ENCODE data around the gene CYP4V2.

The CYP4V2 gene

DNA sequence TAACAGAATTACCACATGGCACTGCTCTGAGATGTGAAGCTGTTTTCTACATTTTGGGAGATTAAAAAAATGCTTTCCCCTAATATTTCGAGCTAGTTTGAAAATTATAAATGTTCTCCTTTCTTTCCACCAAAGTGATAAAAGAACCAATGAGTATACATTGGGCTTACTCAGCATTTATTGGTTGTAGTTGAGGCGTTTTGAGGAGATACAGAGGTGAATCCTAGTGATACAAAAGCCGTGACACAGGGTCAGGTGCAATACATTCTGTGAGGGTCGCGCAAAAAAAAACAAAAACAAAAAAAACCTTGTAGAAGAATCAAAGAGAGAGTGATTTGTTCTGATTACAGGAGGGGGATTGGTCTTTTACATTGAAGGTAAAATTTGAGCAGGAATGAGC, 32.4 kb upstream of the CYP4V2 start:
- Histone ChIP-seq H3K4me1 (ENCODE audit: control insufficient read depth, insufficient read depth, low read length, poor library complexity, severe bottlenecking) (peaks cover 3% of the 10 kb centered on the region), H3K27ac (ENCODE audit: low read depth, low read length, severe bottlenecking) (no peak overlapping the region), H3K36me3 (ENCODE audit: control insufficient read depth, insufficient read depth, low read length) (no peaks in the 10 kb centered on the region), H3K4me3 (ENCODE audit: extremely low read depth, insufficient read depth, low read length, poor library complexity, severe bottlenecking) (no peak overlapping the region), H3K9me3 (ENCODE audit: control insufficient read depth, low read length) (no peaks in the 10 kb centered on the region)
- WGBS, 2 experiments (ENCODE audit: insufficient coverage in 2 of 2): 88 to 93% methylated on average over 3 to 4 of the region's 5 CpGs

GRCh38 chr4:186159613-186160012, 31.8 kb upstream of the CYP4V2 start:
- peaks cover 6% of the 10 kb centered on the region for H3K4me1 ChIP-seq (ENCODE audit: control insufficient read depth, insufficient read depth, low read length, poor library complexity, severe bottlenecking)
- no peak overlapping the region for H3K4me3 ChIP-seq (ENCODE audit: extremely low read depth, insufficient read depth, low read length, poor library complexity, severe bottlenecking)
- 93% methylated on average over 3 of the region's 6 CpGs; no CpG with 5 or more reads in 1 of the 2 experiments for WGBS, 2 experiments (ENCODE audit: insufficient coverage in 2 of 2)
- H3K27ac ChIP-seq (ENCODE audit: low read depth, low read length, severe bottlenecking): no peak overlapping the region
- no peaks in the 10 kb centered on the region for H3K36me3 ChIP-seq (ENCODE audit: control insufficient read depth, insufficient read depth, low read length)
- no peaks in the 10 kb centered on the region for H3K9me3 ChIP-seq (ENCODE audit: control insufficient read depth, low read length)

- WGBS, 2 experiments (ENCODE audit: insufficient coverage in 2 of 2): 79 to 87% methylated on average over 6 of the region's 6 CpGs
- Histone ChIP-seq H3K9me3 (ENCODE audit: control insufficient read depth, low read length) (no peaks in the 10 kb centered on the region), H3K36me3 (ENCODE audit: control insufficient read depth, insufficient read depth, low read length) (no peaks in the 10 kb centered on the region), H3K4me3 (ENCODE audit: extremely low read depth, insufficient read depth, low read length, poor library complexity, severe bottlenecking) (no peak overlapping the region), H3K4me1 (ENCODE audit: control insufficient read depth, insufficient read depth, low read length, poor library complexity, severe bottlenecking) (peaks cover 6% of the 10 kb centered on the region), H3K27ac (ENCODE audit: low read depth, low read length, severe bottlenecking) (no peak overlapping the region)
Observed at GRCh38 chr4:186161138-186161537, 30.2 kb upstream of the CYP4V2 start.

DNA sequence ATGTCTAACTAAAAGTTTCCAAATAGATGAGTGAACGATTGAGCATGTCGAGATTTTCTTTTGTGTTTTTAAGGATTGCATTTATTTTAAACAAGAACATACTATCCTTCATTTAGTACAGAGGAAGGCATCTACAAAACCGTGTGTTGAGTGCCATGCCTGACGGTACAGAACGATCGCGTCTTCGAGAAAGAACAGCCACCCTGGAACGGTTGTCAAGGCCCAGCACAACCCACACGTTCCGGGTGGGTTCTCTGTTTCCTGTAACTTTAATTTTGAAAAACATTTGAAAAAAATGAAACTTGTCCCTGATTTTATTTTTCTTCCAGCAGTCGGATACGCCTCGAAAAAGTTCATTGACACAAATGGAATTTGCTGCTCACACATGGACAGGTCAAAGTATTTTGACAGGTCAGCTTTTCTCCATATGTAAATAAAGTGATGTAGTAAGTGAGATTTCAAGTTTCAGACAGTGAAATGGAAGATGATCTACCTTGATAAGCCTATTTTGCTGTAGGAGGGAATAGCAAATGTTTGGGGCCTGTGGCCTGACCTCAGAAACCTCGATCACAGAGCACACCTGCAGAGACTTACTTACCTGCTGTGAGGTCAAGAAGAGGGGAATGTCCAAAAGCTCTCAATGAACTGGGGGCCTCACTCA, 24.4 kb upstream of the CYP4V2 start:
- 94 to 96% methylated on average over 11 to 12 of the region's 15 CpGs for WGBS, 2 experiments (ENCODE audit: insufficient coverage in 2 of 2)
- H3K4me3 ChIP-seq (ENCODE audit: extremely low read depth, insufficient read depth, low read length, poor library complexity, severe bottlenecking): no peak overlapping the region
- H3K4me1 ChIP-seq (ENCODE audit: control insufficient read depth, insufficient read depth, low read length, poor library complexity, severe bottlenecking): peaks cover 6% of the 10 kb centered on the region
- H3K27ac ChIP-seq (ENCODE audit: low read depth, low read length, severe bottlenecking): no peak overlapping the region
- no peaks in the 10 kb centered on the region for H3K36me3 ChIP-seq (ENCODE audit: control insufficient read depth, insufficient read depth, low read length)
- no peaks in the 10 kb centered on the region for H3K9me3 ChIP-seq (ENCODE audit: control insufficient read depth, low read length)

- 70 to 93% methylated on average over 2 to 4 of the region's 5 CpGs for WGBS, 2 experiments (ENCODE audit: insufficient coverage in 2 of 2)
- Histone ChIP-seq H3K4me1 (ENCODE audit: control insufficient read depth, insufficient read depth, low read length, poor library complexity, severe bottlenecking) (peaks cover 6% of the 10 kb centered on the region), H3K27ac (ENCODE audit: low read depth, low read length, severe bottlenecking) (no peak overlapping the region), H3K9me3 (ENCODE audit: control insufficient read depth, low read length) (no peaks in the 10 kb centered on the region), H3K36me3 (ENCODE audit: control insufficient read depth, insufficient read depth, low read length) (no peaks in the 10 kb centered on the region), H3K4me3 (ENCODE audit: extremely low read depth, insufficient read depth, low read length, poor library complexity, severe bottlenecking) (no peak overlapping the region)
Observed at GRCh38 chr4:186167605-186168004, 23.8 kb upstream of the CYP4V2 start.

DNA sequence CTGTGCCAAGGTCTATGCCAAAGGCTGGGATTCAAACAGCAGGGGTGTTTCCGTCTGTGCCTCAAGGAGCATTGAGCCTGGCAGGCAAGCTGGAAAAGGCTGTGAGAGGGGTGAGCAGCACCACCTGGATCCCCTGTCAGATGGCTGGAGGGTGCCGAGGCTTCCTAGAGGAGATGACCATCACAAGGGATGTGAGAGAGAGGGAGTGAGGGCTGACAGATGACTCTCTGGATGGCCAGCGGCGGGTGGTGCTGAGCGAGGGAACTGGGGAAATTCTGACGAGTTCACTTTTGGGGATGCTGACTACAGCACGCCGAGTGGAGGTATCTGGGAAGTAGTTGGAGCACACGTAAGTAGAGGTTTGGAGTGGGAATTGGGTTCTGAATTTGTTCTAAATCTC, 22.6 kb upstream of the CYP4V2 start:
- Histone ChIP-seq H3K36me3 (ENCODE audit: control insufficient read depth, insufficient read depth, low read length) (no peaks in the 10 kb centered on the region), H3K27ac (ENCODE audit: low read depth, low read length, severe bottlenecking) (no peak overlapping the region), H3K4me1 (ENCODE audit: control insufficient read depth, insufficient read depth, low read length, poor library complexity, severe bottlenecking) (peaks cover 5% of the 10 kb centered on the region), H3K9me3 (ENCODE audit: control insufficient read depth, low read length) (no peaks in the 10 kb centered on the region), H3K4me3 (ENCODE audit: extremely low read depth, insufficient read depth, low read length, poor library complexity, severe bottlenecking) (no peak overlapping the region)
- 89 to 95% methylated on average over 1 to 7 of the region's 9 CpGs for WGBS, 2 experiments (ENCODE audit: insufficient coverage in 2 of 2)

- Histone ChIP-seq H3K36me3 (ENCODE audit: control insufficient read depth, insufficient read depth, low read length) (no peaks in the 10 kb centered on the region), H3K27ac (ENCODE audit: low read depth, low read length, severe bottlenecking) (no peak overlapping the region), H3K4me1 (ENCODE audit: control insufficient read depth, insufficient read depth, low read length, poor library complexity, severe bottlenecking) (no peaks in the 10 kb centered on the region), H3K9me3 (ENCODE audit: control insufficient read depth, low read length) (no peaks in the 10 kb centered on the region), H3K4me3 (ENCODE audit: extremely low read depth, insufficient read depth, low read length, poor library complexity, severe bottlenecking) (no peak overlapping the region)
- 91 to 93% methylated on average over 18 of the region's 18 CpGs for WGBS, 2 experiments (ENCODE audit: insufficient coverage in 2 of 2)
Observed at GRCh38 chr4:186169333-186169944, 21.9 kb upstream of the CYP4V2 start.

DNA sequence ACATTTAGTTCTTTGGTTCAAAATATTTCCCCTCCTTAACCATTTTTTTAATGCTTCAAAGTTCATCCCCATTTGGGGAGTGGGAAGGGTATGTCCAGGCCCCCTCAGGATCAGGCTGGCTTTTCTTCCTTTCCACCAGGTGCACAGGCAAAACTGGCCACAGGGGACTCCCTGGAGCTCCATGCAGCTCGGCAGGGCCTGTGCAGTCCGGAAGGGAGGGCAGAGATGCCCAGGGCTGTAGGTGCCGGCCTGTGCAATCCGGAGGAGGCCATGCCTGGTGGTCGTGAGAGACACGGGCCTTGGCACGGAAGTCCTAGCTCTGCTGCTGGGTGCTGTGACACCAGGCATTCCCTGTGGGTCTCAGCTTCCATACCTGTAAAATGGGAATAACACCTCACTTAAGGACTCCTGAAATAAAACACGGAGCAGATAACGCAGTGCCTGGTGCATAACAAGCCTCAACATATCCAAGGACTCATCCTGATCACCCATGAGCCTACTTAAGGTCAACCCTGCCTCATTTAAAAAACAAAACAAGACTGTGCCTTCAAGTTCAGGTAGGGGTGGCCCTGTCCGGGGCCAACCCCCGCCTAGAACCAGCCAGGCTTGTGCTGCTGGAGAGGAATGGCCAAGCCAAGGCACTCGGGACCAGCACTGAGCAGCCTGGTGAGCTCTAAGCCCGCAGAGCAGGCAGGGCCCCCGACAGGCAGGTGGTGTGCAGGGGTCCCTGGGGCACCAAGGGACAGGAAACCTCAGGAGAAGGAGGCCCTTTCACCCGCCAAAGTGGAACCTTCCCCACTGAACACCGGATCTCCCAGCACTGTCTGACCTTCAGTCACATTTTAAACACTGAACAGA, 21.2 kb upstream of the CYP4V2 start:
- Histone ChIP-seq H3K36me3 (ENCODE audit: control insufficient read depth, insufficient read depth, low read length) (no peaks in the 10 kb centered on the region), H3K9me3 (ENCODE audit: control insufficient read depth, low read length) (no peaks in the 10 kb centered on the region), H3K27ac (ENCODE audit: low read depth, low read length, severe bottlenecking) (no peak overlapping the region), H3K4me1 (ENCODE audit: control insufficient read depth, insufficient read depth, low read length, poor library complexity, severe bottlenecking) (no peaks in the 10 kb centered on the region), H3K4me3 (ENCODE audit: extremely low read depth, insufficient read depth, low read length, poor library complexity, severe bottlenecking) (no peak overlapping the region)
- WGBS, 2 experiments (ENCODE audit: insufficient coverage in 2 of 2): 86 to 87% methylated on average over 13 to 14 of the region's 16 CpGs

DNA sequence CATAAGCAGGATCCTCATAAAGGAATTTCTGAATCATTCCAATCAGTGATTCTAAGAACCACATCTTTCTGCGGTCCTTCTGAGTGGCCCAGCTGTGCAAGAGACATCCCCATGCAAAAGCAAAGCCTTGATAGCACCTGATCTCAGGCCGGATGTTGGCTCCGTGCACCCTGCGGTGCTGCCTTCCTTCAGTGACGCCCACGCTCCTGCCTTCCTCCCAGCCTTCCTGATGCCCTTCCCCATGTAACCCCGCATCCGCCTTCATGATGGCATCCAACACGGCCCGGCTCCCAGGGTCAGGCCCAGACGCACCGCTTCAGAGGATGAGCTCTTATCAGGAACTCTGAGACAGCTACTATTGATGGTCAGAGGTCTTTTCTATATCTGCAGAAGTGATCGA, 20.4 kb upstream of the CYP4V2 start:
- Histone ChIP-seq H3K27ac (ENCODE audit: low read depth, low read length, severe bottlenecking) (no peak overlapping the region), H3K4me1 (ENCODE audit: control insufficient read depth, insufficient read depth, low read length, poor library complexity, severe bottlenecking) (no peaks in the 10 kb centered on the region), H3K36me3 (ENCODE audit: control insufficient read depth, insufficient read depth, low read length) (no peaks in the 10 kb centered on the region), H3K9me3 (ENCODE audit: control insufficient read depth, low read length) (no peaks in the 10 kb centered on the region), H3K4me3 (ENCODE audit: extremely low read depth, insufficient read depth, low read length, poor library complexity, severe bottlenecking) (no peak overlapping the region)
- 86 to 92% methylated on average over 8 to 13 of the region's 13 CpGs for WGBS, 2 experiments (ENCODE audit: insufficient coverage in 2 of 2)

DNA sequence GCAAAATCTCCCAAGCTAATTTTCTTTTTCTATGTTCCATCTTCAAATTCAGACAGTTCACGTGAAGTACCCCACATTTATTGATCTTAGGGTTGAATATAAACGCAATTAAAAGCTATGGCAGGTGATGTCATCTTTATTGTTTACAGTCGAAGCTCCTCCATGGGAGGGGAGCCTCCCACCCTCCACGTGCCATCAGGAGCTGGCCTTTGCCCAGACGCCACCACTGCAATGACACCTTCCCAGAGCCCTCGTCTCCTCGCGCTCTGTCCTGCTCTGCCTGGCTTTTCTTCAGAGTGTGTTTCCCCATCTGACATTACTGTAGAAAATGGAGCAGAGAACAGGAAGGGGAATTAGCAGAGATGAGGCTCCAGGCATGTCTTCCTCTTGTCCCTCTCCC, 18.8 kb upstream of the CYP4V2 start:
- WGBS, 2 experiments (ENCODE audit: insufficient coverage in 2 of 2): 60% methylated on average over 1 of the region's 8 CpGs; no CpG with 5 or more reads in 1 of the 2 experiments
- H3K9me3 ChIP-seq (ENCODE audit: control insufficient read depth, low read length): no peaks in the 10 kb centered on the region
- no peak overlapping the region for H3K27ac ChIP-seq (ENCODE audit: low read depth, low read length, severe bottlenecking)
- no peaks in the 10 kb centered on the region for H3K4me1 ChIP-seq (ENCODE audit: control insufficient read depth, insufficient read depth, low read length, poor library complexity, severe bottlenecking)
- H3K36me3 ChIP-seq (ENCODE audit: control insufficient read depth, insufficient read depth, low read length): no peaks in the 10 kb centered on the region
- no peak overlapping the region for H3K4me3 ChIP-seq (ENCODE audit: extremely low read depth, insufficient read depth, low read length, poor library complexity, severe bottlenecking)

Data from mesodermal cell (in vitro differentiated cells).